HG03060 (cell line): ENCODE results near the gene ZFAND3.

Experiments used
- ATAC-seq: cut with Tn5 transposase; IDR thresholded peaks from one replicate; pipeline ENCODE4 v1.9.1; 2021; ENCODE audit warnings: low read depth, moderate number of reproducible peaks; ENCODE audit not compliant: unreplicated experiment

Gene ZFAND3

DNA sequence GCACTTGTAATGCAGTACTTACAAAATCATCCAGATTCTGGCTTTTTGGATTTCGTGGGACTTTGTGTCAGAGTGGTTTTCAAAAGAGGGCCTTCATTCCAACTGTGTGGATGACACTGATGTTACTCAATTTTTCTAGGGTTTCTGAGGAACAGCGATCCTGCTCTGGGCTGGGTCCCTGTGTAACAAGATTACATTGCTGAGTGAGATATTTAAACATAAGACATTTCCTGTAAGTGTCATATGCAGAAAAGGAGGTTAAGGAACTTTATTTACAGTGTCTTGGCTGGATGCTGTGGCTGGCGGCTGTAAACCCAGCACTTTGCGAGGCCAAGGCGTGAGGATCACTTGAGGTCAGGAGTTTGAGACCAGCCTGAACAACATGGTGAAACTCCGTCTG lies 6.7 kb downstream of the ZFAND3 start:
- no peak for ATAC-seq

DNA sequence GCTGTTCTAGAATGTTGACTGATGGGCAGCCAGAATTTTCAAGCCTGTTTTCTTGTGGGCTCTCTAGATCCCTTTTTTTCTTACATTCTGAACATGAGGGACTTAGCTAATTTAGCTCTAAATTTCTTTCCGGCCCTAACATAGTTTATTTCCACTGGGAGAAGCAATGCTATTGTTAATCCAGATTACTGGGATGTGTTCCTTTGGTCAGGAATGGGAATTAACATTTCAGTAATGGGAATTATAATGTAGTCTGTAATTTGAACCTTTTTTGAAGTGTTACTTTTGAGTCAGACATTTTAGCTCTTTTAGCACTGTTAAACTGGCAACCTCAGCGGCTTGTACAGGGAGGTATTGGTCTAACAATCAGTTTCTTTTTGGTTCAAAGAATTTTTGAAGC lies 7.5 kb downstream of the ZFAND3 start:
- ATAC-seq, result no peak

DNA sequence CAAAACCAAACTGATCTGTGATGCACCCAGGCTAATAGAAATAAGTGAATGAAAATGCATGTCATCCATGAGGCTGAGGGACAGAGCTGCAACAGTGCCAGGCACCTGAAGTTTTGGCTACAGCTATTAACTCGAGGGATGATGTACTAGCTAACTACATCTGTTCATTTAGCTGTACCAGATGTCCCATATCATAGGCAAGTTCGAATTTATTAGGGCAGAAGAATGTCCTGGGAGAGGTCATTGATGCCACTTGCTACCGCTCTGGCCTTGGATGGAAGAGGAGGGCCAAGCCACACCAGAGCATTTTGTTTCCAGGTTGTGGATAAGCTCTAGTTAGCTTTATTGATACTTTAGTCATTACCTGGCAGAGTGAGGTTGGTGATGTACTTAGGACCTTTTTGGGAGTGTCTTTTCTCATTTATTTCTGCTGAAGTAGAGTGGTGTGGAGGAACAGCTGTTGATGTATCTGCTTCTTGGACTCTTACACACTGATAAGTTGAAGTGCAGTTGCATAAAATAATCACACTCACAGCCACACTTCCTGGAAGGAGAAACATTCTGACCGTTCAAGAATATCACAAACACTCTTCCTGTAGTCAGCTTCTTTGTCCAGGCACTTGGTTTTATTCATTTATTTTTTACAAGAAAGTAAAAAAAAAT lies 8.2 kb downstream of the ZFAND3 start:
- no peak for ATAC-seq

DNA sequence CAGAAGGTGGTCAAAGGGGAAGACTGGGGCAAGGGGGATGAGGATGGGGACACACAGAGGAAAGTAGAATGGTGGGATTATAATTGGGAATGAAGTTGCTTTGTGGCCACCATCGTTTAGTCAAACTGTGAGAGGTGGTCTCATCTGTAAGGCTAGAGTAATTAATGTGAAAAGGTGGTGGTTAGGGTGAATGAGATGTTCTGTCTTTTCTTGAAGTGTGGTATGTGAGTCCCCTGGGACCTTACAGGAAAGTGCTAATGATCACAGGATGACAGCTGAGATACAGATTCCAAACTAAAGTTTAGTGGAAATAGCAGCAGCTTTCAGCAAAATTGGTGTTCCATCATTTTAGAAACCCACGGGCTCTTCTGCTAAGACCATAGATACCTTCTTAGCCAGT lies 10.7 kb downstream of the ZFAND3 start:
- ATAC-seq, result no peak

DNA sequence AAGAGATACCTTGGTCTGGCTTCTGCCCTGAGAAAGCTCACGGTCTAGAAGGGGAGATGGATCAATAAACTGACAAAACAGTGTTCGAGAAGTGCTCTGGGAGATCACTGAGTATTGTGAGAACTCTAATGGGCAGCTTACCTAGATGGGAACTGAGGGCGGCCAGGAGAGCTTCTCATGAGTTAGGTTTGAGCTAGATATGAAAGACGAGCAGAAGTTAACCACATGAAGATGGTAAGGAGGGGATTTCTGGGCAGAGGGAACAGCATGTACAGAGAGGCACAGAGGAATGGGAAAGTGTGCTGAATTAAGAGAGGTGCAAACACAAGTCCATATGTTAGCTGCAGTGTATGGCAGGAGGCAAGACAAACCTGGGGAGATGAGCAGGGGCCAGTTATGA lies 11.9 kb downstream of the ZFAND3 start:
- ATAC-seq, result no peak

DNA sequence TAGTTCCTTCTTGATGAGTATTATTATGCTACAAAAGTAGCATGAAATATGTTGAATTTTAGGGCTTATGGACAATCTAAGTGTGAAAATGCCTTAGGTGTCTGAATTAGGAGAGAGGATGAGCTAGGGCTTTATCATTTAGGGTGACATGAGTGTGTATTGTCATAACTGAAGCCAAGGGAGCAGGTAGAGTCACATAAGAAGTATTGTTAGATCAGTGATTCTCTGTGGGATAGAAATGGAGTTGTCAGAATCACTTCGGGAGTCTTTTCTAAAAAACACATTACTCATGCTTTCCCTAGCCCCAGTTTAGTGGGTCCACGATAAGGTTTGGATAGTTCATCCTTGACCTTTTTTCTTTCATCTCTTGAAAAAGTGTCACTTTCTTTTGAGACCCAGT lies 16.4 kb downstream of the ZFAND3 start:
- no peak for ATAC-seq

DNA sequence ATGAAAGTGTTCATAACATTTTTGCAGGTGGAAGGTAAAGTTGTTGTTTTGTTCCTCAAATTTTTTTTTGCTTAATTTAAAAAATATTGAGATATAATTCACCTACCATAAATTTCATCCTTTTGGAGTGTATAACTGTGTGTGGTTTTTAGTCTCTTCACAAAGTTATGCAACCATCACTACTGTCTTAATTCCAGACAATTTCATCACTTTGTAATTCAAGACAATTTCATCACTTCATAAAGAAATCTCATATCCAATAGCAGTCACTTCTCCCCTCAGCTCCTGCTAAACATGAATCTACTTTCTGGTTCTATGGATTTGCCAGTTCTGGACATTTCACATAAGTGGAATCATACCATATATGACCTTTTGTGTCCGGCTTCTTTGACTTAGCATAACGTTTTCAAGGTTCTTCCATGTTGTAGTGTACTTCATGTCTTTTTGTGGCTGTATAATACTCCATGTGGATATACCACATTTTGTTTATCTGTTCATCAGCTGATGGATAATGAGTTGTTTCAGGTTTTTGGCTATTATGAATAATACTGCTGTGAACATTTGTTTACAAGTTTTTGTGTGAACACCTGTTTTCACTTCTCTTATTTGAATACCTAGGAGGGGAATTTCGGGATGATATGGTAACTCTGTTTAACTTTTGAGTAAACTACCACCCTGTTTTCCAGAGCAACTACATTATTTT lies 18.8 kb downstream of the ZFAND3 start:
- no peak for ATAC-seq

DNA sequence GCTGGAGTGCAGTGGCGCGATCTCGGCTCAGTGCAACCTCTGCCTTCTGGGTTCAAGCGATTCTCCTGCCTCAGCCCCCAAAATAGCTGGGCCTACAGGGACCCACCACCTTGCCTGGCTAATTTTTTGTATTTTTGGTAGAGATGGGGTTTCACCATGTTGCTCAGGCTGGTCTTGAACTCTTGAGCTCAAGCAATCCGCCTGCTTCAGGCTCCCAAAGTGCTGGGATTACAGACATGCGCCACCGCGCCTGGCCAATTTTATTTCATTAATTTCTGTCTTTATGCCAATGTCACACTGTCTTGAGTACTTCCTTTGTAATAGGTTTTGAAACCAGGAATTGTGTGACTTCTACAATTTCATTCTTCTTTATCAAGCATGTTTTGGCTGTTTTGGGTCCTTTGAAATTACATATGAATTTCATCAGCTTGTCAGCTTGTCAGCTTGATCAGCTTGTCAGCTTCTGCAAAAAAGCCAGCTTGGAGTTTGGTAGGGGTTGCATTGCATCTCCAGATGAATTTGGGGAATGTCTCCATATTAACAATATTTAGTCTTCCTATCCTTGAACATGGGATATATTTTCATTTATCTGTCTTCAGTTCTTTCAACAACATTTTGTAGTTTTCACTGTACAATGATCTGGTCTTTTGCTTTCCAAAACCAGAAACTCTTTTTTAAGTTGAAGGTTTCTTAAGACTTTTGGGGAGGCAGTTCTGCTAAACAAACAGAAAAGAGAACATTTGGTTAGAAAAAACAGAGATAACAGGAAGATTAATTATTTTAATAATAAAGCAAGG lies 20.8 kb downstream of the ZFAND3 start:
- no peak for ATAC-seq

DNA sequence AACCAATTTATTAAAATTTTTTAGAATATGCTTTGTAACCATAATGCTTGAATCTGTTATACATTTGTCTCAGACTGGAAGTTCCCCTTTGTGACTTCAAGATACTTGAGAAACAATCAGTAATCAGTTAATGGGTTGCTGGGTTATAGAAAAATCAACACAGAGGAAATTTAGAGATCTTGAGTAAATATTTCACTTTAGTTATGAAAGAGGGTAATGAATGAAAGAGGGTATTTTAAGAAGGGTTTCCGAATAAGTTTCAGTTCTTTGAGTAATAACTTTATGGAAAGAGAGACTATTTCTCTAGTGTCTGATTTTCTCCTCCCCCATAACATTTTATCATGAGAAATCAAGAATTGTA lies 21.4 kb downstream of the ZFAND3 start:
- no peak for ATAC-seq

DNA sequence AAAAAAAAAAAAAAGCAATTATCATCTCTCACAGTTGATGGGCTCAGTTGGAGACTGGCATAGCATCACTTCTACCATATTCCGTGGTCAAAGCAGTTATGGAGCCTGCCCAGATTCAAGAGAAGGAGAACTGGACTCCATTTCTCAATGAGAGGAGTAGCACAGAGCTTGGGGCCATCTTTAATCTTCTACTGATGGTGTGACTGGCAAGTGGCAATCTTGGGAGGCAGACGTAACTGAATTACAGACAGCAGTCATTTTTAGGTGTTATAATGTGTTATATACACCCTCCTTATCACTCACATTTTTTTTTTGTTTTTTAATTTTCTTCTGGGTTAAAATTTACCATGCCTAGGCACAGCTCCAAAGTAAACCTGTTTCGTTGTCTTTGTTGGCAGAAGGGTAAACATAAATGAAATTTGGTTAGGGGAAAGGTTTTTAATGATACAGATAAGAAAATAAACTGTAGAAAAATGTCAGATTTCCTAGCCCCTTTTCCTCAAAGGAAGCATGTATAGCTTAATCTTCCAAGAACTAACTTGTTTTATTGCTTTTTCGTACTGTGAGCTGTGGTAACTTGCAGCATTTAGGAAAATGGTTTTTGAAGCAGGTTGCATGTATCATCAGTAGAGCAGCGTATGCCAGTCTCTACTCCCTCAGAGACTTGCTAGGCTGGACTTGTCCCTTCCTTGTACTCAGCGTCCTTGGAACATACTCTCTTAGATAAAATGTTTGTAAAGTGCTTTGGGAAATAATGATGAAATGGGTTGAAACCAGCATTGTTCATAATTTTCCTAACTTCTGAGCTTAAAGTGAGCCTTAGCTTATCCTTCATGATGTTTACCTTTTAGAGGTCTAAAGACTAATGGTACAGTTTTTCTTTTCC lies 25.7 kb downstream of the ZFAND3 start:
- no peak for ATAC-seq

DNA sequence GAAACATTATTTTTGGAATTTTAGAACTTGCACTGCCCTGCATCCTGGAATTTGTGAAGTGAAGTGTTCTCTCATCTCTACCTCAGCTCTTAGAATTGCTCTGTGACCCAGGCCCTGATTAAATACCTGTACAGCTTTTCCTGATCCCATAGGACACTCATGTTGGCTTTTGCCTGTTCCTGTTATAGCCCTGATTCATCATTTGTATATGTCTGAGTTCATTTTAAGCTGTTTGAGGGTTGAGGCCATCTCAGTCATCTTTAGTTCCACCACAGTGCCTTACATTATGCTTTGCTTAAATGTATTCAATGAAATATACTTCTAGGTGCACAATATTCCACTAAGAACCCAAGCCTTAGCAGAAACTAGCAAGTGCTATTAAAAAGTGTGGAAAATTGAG lies 26.4 kb downstream of the ZFAND3 start:
- ATAC-seq, result no peak

DNA sequence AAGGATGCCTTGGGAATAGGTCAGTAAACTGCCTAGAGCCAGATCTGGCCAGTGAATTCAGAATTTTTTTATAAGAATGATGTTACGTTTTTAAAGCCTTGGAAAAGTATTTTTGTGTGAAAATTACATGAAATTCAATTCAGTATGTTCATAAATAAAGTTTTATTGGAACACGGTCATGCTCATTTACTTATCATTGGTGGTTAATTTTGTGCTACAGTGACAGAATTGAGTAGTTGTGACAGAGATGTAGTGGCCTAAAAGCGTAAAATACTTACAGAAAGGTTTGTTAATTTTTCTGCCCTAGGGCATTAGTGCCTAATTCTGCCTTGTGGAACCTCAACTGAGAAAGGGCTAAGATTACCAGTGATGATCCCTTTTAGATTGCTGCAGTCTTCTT lies 28.2 kb downstream of the ZFAND3 start:
- ATAC-seq, result no peak

DNA sequence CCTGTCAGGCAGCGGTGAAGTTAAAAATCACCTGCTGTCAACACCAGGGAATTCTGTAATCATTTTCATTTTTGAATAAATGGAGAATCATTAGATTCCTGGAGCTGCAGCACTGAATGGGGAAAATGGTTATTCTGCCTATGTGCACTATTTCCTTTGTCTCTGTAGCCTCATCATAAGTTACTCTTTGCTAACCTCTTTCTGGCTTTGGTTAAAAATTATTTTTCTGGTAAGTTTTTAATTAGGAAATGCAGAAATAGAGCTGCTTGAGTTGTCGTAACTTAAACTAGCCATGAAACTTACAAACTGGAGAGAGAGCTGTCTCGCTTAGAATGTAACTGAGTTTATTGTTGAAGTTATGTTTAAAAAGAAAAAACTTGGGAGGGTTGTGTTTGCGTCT lies 28.8 kb downstream of the ZFAND3 start:
- ATAC-seq, result no peak

DNA sequence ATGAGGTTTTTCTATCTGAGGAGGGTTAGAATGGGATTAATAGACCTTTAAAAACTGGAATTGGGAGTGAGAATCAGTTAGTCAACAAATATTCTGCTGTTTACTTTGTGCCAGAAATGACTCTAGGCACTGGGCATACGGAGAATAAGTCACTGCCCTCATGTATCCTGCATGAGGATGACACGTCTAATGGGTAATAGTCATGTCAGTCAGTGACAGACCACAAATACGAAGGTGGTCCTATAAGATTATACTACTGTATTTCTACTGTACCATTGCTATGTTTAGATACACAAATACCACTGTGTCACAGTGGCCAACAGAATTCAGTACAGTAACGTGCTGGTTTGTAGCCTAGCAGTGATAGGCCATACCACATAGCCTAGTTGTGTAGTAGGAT lies 30.7 kb downstream of the ZFAND3 start:
- no peak for ATAC-seq

DNA sequence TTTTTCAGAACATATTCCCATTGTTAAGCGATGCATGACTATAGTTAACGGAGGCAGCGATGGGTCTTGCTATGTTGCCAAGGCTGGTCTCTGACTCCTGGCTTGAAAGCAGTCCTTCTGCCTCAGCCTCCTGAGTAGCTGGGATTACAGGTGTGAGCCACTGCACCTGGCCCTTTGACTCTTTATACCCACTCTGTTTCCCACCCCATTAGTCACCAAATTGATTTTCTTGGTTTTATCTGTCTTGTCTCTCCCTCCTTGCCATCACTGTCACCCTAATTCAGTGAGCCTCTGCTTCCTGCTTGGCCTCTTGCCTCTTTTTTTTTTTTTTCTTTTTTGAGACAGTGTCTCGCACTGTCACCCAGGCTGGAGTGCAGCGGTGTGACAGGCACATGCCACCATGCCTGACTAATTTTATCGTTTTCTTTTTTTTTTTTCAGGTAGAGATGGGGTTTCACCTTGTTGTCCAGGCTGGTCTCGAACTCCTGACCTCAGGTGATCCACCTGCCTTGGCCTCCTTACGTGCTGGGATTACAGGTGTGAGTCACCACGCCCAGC lies 31.3 kb downstream of the ZFAND3 start:
- ATAC-seq, result no peak

DNA sequence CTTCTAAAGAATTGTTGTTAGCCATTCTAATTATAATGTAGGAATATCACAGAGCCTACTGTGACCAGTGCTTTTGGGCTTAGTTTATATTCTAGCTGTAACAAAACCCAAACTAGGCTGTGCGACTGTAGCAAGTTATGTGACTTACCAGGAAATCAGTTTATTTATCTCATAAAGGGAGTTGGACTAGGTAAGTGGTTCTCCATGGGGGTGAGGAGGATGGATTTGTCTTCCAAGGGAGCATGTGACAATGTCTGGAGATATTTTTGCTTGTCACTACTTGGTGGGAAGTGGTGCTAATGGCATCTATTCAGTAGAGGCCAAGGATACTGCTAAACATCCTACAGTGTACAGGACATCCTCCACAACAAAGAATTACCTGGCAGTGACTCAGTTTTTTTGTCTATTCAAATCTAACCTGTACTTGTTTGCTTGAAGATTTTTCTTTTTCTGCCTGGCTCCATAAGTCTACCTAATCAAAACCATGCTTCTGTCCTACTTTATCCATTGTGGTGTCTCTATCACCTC lies 32.5 kb downstream of the ZFAND3 start:
- no peak for ATAC-seq

DNA sequence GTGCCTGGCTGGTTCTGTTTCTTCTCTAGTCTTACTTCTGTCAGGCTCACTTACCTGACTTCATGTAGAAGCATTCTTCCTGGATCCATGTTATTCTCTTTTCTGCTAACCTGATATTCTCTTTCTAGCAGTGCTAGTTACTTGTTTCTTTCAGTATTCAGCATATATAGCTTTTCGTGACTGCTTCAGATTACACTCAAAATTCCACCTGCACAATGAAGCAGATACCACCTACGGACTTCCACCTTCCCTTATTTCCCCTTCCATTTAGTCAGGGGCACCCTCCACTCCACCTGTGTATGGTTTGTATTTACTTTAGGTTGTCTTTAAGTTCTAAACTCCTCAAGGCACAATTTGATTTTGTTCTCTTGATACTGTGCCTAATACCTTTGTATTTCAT lies 36.8 kb downstream of the ZFAND3 start:
- ATAC-seq, result no peak

DNA sequence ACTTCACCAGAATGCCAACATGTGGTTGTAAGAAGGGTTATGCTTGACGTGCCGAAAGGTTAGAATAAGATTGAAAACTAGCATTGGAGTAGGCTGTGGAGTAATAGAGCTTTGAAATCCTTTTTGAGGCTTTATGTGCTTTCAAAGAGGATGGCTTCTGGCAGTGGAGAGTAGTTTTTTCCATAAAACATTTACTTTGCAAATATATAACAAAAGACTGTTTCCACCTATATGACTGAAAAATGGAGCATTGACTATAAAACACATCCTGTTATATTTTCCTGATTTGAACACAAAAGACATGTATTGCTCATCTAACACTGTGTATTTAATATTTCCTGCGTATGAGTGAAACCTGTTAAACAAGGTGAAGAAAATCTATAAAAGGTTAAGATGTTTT lies 38.8 kb downstream of the ZFAND3 start:
- no peak for ATAC-seq

DNA sequence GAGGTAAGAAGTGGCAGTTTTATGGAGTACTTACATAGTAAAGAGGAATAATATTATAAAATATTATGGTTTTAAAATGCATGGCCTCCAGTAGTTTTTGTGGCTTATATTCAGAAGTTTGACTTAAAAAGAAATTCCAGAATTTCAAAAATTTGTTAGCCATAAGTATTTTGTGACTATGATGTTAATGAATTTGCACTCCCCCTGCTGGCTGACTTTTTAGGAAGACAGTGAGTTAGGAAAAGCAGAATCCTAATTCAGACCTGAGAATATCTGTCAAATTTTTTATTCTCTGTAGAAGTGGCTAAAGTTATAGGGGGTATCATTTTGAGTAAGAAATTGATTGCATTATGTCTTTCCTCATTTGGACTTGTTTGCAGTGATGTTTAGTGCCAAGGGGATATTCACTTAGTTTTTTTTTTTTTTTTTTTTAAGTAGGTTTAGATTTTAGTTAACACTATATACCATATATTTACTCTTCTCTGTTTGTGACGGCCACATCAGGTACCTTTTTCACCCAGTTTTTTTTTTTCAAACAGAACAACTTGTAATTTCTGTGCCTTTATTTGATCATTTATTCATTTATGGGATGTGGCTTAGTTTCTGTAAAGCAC lies 40.8 kb downstream of the ZFAND3 start:
- ATAC-seq, result no peak

DNA sequence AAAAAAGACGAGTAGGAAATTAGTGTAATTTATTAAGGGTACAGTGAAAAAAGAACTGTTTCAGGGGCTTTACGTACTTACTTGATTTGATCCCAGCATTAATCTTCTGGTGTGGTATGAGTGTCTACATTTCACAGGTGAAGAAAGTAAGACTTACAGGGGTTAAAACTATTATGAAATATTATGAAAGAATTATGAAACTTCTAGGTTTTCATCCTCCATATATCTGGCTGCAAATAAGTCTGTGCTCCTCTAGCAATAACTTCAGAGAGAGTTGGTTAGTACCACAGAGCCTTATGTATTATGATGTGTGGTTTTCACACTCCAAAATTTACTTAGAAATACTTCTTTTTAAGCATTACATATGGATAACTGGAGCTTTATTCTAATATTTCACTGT lies 41.9 kb downstream of the ZFAND3 start:
- ATAC-seq, result no peak
